ENCODE data around the gene KLHDC8A. TPM values are rescaled to one million over a fixed set of nuclear protein-coding genes. Genes with fewer than 3 reads are reported as not detected.
A peak's percentile ranks its signal among the peaks of the same experiment; 100 is the strongest.

The KLHDC8A gene
- total RNA-seq, 2 donors from 2014 or later, result not detected

DNA sequence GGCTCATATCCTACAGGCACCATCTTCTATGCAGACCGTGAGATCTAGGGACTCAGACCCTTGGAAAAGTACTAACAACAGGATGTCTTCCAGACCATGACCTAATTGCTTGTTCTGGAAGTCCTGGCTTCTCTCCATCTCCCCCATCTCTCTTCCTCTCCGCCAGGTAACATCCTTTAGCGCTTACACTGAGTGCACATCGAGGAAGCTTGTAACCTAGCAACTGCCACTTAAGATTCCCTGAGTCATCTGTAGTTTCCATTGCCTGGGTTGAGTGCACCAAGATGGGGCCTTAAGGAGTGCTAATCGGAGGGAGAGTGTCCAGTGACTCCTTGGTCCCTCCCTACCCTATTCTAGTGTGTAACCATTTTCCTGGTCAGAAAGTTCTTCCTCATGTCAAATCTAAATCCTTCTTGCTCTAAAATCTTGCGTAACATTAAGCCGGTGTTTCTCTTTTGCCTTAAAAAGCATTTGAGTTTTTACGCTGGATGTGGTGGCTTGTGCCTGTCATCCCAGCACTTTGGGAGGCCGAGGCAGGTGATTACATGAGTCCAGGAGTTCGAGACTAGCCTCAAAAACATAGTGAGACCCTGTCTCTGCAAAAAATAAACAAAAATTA is 9.7 kb downstream of the KLHDC8A start:
- no peaks in the 10 kb centered on the region for H3K36me3 Mint-ChIP-seq (ENCODE audit: insufficient read depth in 2 of 2)
- peaks cover 9% of the 10 kb centered on the region for H3K4me1 Mint-ChIP-seq (ENCODE audit: low read depth)
- DNase-seq (no peak), ATAC-seq (replicated peaks in 1 of 2) (no peak)
- H3K9me3 Mint-ChIP-seq, result no peaks in the 10 kb centered on the region
- H3K27me3 Mint-ChIP-seq (ENCODE audit: low read depth), result peaks cover 56% of the 10 kb centered on the region
- H3K4me3 Mint-ChIP-seq, result no peak overlapping the region
- no peak overlapping the region for H3K27ac Mint-ChIP-seq

DNA sequence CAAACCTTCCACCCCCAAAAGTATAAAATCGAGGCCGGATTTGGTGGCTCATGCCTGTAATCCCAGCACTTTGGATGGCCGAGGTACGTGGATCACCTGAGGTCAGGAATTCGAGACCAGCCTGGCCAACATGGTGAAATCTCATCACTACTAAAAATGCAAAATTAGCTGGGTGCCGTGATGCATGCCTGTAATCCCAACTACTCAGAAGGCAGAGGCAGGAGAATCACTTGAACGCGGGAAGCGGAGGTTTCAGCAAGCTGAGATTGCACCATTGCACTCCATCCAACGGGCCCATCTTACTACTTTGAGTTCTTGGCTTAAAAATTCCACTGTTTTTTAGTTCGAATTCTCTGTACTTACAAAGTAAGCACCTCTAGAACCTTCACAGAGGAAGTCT is 11.0 kb downstream of the KLHDC8A start:
- Mint-ChIP-seq H3K4me1 (ENCODE audit: low read depth) (peaks cover 9% of the 10 kb centered on the region), H3K4me3 (no peak overlapping the region), H3K27me3 (ENCODE audit: low read depth) (peaks cover 59% of the 10 kb centered on the region), H3K9me3 (no peaks in the 10 kb centered on the region), H3K27ac (no peak overlapping the region), H3K36me3 (ENCODE audit: insufficient read depth in 2 of 2) (no peaks in the 10 kb centered on the region)
- no peak for ATAC-seq (replicated peaks in 1 of 2)
- DNase-seq, result no peak

DNA sequence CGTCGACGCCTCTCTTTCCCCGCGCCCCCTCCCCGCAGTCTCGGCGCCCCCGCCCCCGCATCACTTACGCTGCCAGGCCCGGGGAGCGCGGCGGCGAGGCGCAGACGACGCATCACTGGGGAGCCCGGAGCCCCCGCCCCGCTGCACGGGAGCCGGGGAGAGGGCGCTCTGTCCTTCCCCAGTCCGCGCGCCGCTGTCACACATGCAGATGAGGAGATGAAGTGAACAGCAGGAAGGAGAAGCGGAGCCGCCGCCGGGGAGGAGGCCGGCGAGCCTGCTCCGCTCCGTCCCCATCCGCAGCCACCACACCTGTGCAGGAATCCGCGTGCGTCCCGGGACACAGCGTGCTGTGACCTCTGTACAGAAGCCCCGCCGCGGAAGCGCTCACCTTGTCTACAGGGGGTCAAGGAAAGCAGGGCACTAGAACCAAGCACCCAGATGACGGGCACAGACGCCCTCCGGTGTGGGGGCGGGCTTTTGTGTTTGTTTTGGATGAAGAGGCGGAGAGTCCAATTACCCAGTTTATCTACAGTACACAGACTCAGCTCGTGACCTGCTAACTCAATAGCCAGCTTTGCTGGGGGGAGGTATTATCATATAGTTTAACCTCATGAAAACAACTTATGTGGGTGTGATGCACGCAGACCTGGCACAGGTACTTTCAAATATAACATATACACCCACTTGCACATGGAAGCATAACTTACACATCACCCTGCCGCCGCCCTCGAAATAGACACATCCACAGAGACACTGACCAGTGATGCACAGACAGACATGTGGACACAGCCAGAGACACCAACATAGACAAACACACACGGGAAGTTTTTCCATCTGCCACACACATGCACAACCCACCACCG is 12.4 kb downstream of the KLHDC8A start:
- Mint-ChIP-seq H3K27ac (no peak overlapping the region), H3K27me3 (ENCODE audit: low read depth) (peaks cover 54% of the 10 kb centered on the region), H3K4me1 (ENCODE audit: low read depth) (peaks cover 13% of the 10 kb centered on the region), H3K9me3 (no peaks in the 10 kb centered on the region), H3K4me3 (peak overlapping the region; percentile 79 to 83), H3K36me3 (ENCODE audit: insufficient read depth in 2 of 2) (no peaks in the 10 kb centered on the region)
- ATAC-seq (replicated peaks in 1 of 2), result peak; percentile 77 to 80
- DNase-seq, result peak; percentile 52 to 60

DNA sequence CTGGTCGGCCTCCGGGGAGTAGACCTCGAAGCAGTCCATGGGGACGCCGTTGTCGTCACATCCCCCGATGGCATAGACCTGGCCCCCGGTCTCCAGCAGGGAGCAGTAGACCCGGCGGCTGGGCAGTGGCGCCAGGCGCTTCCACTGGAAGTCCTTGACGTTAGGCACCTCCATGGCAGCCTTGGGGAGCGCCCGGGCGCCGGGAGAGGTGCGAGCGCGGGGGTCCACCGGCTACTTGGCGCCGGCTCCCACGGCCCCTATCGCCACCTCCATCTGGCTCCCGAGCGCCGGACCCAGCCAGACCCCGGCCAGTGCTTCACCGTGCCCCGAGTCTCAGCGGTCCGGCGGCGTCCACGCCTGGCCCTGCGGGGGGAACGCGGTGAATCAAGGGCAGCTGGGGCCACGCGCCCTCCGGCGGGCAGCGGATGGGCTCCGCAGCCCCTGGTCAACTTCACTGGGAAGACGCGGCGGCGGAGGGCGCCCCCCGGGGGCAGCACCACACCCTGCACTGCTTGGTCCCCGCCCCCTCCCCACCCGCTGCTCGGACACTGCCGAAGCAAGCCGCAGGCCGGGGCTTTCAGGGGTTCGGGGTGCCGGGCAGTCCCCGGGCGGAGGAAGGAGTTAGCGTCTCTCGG is 13.2 kb downstream of the KLHDC8A start:
- DNase-seq (peak in 1 of 2 donors; percentile 29), ATAC-seq (replicated peaks in 1 of 2) (peak; percentile 38 to 39)
- Mint-ChIP-seq H3K27me3 (ENCODE audit: low read depth) (peaks cover 49% of the 10 kb centered on the region), H3K36me3 (ENCODE audit: insufficient read depth in 2 of 2) (no peaks in the 10 kb centered on the region), H3K9me3 (no peaks in the 10 kb centered on the region), H3K4me3 (peak overlapping the region in 1 of 2 donors; percentile 79), H3K4me1 (ENCODE audit: low read depth) (peaks cover 17% of the 10 kb centered on the region), H3K27ac (no peak overlapping the region)

DNA sequence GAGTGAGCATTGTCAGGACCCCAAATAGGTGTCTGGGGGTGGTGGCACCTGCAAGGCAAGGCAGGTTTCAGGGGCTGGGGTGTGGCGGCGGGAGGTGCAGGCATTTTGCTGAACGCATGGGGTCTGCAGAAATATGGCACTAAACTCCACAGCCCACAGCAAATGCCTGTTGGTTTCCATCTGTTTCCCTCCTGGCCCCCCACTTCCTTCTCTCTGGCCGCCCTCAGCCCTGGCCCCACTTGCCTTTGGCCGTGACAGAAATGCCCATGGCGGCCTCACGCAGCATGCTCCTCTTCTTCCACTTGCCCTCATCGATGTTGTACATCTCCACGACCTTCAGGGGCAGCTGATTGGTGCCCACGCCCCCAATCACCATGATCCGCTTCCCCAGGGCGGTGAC is 13.7 kb downstream of the KLHDC8A start:
- Mint-ChIP-seq H3K27me3 (ENCODE audit: low read depth) (peaks cover 50% of the 10 kb centered on the region), H3K36me3 (ENCODE audit: insufficient read depth in 2 of 2) (no peaks in the 10 kb centered on the region), H3K4me1 (ENCODE audit: low read depth) (peaks cover 17% of the 10 kb centered on the region), H3K9me3 (no peaks in the 10 kb centered on the region), H3K4me3 (peak overlapping the region in 1 of 2 donors; percentile 62), H3K27ac (no peak overlapping the region)
- DNase-seq (no peak), ATAC-seq (replicated peaks in 1 of 2) (no peak)

DNA sequence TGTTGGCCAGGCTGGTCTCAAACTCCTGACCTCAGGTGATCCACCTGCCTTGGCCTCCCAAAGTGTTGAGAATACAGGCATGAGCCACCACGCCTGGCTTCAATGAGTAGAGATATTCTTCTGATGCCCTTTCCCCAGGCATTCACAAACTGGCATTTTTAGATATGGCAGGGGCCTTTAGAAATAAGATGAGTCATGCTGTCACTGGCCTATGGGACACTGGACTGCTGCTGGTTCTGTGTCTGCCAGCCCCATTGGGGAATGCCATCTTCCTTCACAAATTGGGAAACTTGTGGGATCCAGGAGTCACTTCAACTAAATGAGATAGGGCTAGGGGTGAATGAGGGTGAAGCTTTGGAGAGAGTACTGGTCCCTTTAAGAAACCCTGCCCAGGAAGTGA is 16.0 kb downstream of the KLHDC8A start:
- DNase-seq, result no peak
- Mint-ChIP-seq H3K4me3 (no peak overlapping the region), H3K9me3 (no peaks in the 10 kb centered on the region), H3K27me3 (ENCODE audit: low read depth) (peaks cover 36% of the 10 kb centered on the region), H3K36me3 (ENCODE audit: insufficient read depth in 2 of 2) (no peaks in the 10 kb centered on the region), H3K27ac (no peak overlapping the region), H3K4me1 (ENCODE audit: low read depth) (peaks cover 17% of the 10 kb centered on the region)
- no peak for ATAC-seq (replicated peaks in 1 of 2)

DNA sequence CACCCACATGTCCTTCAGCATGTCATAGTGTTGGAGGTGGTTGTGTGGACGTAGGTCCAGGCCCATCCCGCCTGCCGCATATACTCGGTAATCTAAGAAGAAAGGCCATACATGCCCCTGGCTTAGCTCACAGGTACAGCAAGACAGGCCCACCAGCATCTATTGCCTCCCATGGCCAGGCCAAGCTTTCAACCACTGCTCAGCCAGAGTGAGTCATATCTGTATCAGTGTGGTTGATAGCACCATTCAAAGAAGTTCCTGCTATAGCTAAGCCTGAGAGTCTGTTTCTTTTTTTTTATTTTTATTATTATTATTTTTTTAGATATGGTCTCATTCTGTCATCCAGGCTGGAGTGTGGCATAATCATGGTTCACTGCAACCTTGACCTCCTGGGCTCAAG is 17.0 kb downstream of the KLHDC8A start:
- peaks cover 27% of the 10 kb centered on the region for H3K27me3 Mint-ChIP-seq (ENCODE audit: low read depth)
- peaks cover 15% of the 10 kb centered on the region for H3K4me1 Mint-ChIP-seq (ENCODE audit: low read depth)
- H3K9me3 Mint-ChIP-seq, result no peaks in the 10 kb centered on the region
- DNase-seq, result no peak
- no peak overlapping the region for H3K27ac Mint-ChIP-seq
- H3K4me3 Mint-ChIP-seq, result no peak overlapping the region
- no peaks in the 10 kb centered on the region for H3K36me3 Mint-ChIP-seq (ENCODE audit: insufficient read depth in 2 of 2)
- peak; percentile 42 to 56 for ATAC-seq (replicated peaks in 1 of 2)

DNA sequence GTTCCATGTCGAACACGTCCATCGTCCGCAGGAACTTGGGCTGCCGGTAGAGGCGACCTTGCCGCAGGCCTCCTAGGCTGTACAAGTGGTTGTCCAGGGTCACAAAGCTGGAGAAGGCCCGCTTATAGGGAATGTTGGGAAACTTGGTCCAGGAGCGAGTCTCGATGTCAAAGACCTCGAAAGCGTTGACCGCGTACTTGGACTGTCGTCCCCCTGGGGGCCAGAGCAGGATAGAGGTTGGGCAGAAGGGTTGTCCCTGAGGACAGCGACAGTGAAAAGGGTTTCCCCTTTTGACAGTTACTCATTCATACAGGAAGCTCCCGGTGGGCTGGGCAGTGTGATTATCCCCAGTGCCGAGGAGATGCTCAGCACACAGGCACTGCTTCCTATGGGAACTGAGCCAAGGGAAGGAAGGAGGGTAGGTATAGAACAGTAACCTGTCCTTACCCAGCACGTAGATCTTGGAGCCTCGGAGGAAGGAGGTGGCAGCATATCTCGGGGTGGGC is 17.5 kb downstream of the KLHDC8A start:
- Mint-ChIP-seq H3K27ac (no peak overlapping the region), H3K36me3 (ENCODE audit: insufficient read depth in 2 of 2) (no peaks in the 10 kb centered on the region), H3K9me3 (no peaks in the 10 kb centered on the region), H3K4me3 (no peak overlapping the region), H3K27me3 (ENCODE audit: low read depth) (peaks cover 22% of the 10 kb centered on the region), H3K4me1 (ENCODE audit: low read depth) (peaks cover 10% of the 10 kb centered on the region)
- DNase-seq, result no peak
- ATAC-seq (replicated peaks in 1 of 2), result no peak

DNA sequence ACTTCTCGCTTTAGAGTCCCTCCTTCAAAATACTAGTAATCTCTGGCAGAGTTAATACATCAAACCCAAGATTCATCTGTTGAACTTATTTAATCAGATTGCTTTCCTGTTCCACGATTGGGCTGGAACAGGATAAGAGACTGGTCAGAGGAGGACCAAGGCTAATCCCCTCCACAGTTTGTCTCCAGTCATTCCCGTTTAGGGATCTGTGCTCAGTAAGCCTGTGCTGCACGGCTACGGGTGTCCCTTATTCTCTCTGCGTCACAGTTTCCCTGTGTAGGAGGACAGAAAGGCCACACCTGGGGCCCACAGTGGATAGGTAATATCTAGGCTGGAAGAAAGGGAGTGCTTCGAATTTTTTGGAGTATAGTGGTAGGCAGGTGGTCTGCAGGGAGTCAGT is 18.7 kb downstream of the KLHDC8A start:
- Mint-ChIP-seq H3K9me3 (no peaks in the 10 kb centered on the region), H3K4me1 (ENCODE audit: low read depth) (peaks cover 8% of the 10 kb centered on the region), H3K27ac (no peak overlapping the region), H3K27me3 (ENCODE audit: low read depth) (peaks cover 18% of the 10 kb centered on the region), H3K36me3 (ENCODE audit: insufficient read depth in 2 of 2) (no peaks in the 10 kb centered on the region), H3K4me3 (no peak overlapping the region)
- ATAC-seq (replicated peaks in 1 of 2) (no peak), DNase-seq (no peak)

DNA sequence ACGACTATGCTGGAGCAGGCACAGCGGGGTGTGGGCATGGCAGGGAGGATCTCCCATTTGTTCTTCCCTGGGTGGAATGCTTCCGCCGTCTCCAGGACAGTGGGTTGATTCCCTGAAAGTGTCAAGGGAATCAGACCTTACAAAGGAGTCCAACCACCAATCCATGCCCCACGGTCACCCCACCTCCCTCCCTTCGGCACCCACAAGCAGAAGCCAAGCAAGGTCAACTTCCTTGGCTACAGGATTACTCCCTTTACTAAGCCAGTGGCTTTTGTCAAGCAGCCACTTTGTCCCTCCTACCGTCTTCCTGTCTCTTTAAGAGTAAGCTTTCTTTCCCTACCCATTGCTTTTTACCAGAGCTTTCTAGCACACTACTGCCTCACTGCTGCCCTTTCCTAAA is 19.2 kb downstream of the KLHDC8A start:
- ATAC-seq (replicated peaks in 1 of 2) (no peak), DNase-seq (no peak)
- Mint-ChIP-seq H3K27ac (no peak overlapping the region), H3K4me3 (no peak overlapping the region), H3K27me3 (ENCODE audit: low read depth) (peaks cover 13% of the 10 kb centered on the region), H3K4me1 (ENCODE audit: low read depth) (peaks cover 8% of the 10 kb centered on the region), H3K9me3 (no peaks in the 10 kb centered on the region), H3K36me3 (ENCODE audit: insufficient read depth in 2 of 2) (no peaks in the 10 kb centered on the region)

DNA sequence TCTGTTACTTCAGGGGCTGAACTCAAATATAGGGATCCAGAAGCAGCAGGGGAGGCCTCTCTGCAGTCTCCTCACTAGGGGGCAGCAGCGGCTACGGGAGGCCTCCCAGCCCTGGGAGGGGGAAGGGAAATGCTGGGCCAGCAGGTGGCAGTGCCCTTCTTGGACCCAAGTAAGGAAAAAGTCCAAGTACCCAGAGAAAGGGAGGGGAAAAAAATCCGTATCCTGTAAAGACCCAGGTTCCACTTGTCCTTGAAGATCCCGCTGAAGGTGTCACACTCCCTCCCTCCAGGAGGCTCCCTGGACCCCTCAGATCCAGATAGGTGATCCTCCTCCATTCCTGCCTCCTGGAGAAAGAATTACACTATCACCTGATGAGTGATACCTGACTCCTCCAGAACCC is 21.0 kb downstream of the KLHDC8A start:
- Mint-ChIP-seq H3K27me3 (ENCODE audit: low read depth) (peaks cover 6% of the 10 kb centered on the region), H3K9me3 (no peaks in the 10 kb centered on the region), H3K4me3 (no peak overlapping the region), H3K36me3 (ENCODE audit: insufficient read depth in 2 of 2) (no peaks in the 10 kb centered on the region), H3K27ac (no peak overlapping the region), H3K4me1 (ENCODE audit: low read depth) (peaks cover 8% of the 10 kb centered on the region)
- peak; percentile 86 to 88 for DNase-seq
- ATAC-seq (replicated peaks in 1 of 2), result peak; percentile 86 to 90

DNA sequence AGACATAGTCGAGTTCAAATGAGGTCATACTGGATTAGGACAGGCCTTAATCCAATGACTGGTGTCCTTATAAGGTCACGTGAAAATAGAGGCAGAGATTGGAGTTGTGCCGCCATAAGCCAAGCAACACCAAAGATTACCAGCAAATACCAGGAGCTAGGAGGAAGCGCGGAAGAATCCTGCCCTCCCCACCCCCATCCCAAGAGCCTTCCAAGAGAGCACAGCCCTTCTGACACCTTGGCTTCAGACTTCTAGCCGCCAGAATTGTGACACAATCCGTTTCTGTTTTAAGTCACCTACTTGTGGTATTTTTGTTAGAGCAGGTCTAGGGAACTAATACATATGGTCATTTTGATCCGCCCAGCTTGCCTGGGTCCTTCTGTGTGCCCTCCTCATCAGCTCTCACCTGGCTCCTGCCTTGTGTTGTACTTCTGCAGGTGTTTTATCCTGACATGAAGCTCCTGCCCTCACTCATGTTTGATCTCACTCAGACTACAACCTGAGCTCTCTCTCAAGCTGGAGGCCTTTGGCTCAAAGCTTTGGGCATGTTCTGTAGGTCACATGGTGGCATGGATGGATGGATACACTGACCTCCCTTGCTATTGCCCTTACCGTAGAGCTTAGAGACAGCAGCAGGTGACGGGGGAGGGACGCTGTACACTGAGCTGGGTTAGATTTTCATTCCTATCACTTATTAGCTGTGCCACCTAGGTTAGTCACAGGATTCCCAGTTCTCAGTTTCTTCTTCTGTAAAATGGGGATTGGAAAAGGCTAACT is 24.5 kb downstream of the KLHDC8A start:
- no peak overlapping the region for H3K4me3 Mint-ChIP-seq
- no peaks in the 10 kb centered on the region for H3K4me1 Mint-ChIP-seq (ENCODE audit: low read depth)
- ATAC-seq (replicated peaks in 1 of 2) (no peak), DNase-seq (no peak)
- H3K36me3 Mint-ChIP-seq (ENCODE audit: insufficient read depth in 2 of 2), result no peaks in the 10 kb centered on the region
- H3K27ac Mint-ChIP-seq, result no peak overlapping the region
- H3K9me3 Mint-ChIP-seq, result no peaks in the 10 kb centered on the region
- H3K27me3 Mint-ChIP-seq (ENCODE audit: low read depth), result no peaks in the 10 kb centered on the region

DNA sequence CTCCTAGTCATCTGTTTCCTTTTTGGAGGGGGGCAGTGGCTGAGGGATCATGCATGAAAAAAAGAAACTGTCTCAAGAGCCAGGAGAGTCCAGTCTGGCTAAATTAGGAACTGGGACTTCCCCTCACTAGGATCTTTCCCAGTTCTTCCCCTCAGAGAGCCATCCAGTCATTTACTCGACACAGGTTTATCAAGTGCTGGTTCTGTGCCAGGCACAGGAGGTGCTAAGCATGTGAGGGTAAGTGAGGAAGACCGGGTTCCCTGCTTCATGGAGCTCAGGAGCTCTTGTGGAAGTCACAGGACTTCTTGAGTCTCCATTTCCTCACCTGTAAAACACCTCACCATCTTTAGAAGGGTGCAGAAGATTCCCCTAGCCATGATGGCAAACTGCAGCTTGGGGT is 26.6 kb downstream of the KLHDC8A start:
- Mint-ChIP-seq H3K36me3 (ENCODE audit: insufficient read depth in 2 of 2) (no peaks in the 10 kb centered on the region), H3K4me3 (no peak overlapping the region)

More for the DNA sequence above, 26.6 kb downstream of the KLHDC8A start:
- Mint-ChIP-seq H3K27me3 (ENCODE audit: low read depth) (no peaks in the 10 kb centered on the region), H3K9me3 (no peaks in the 10 kb centered on the region), H3K4me1 (ENCODE audit: low read depth) (peaks cover 7% of the 10 kb centered on the region), H3K27ac (no peak overlapping the region)
- DNase-seq, result no peak
- no peak for ATAC-seq (replicated peaks in 1 of 2)

All from activated T-cell treated with anti-CD3 and anti-CD28 coated beads, Interleukin-2, amount 50 U/mL, for 72 hours (primary cell).